GM23338 (cell line): ENCODE results near the gene VPS39. TPM values are rescaled to one million over a fixed set of nuclear protein-coding genes. Genes with fewer than 3 reads are reported as not detected.

Experiments used
- ATAC-seq: fragments of 200-7000 bp; cut with Tn5 transposase; 3 replicates; pipeline ENCODE4 v1.9.1; 2020
- DNase-seq: peaks from one replicate; pipeline ENCODE4 v3.0.0-alpha.2; 2015; ENCODE audit warnings: low spot score
- H2AFZ ChIP-seq: fragments of 200-600 bp; sonication (generic); 2 replicates; pipeline ENCODE4 v1.8.0; 2016; ENCODE audit warnings: antibody characterized with exemption, mild to moderate bottlenecking, moderate library complexity
- H3F3A ChIP-seq: fragments of 200-600 bp; sonication (generic); replicated peaks from 2 replicates; pipeline ENCODE4 v1.8.0; 2017; ENCODE audit warnings: antibody characterized with exemption, mixed run types, low read depth
- H3K27ac ChIP-seq: fragments of 200-600 bp; sonication (generic); 2 replicates; pipeline ENCODE4 v1.6.1; 2016; ENCODE audit warnings: low read depth
- H3K27me3 ChIP-seq: fragments of 200-600 bp; sonication (generic); 2 replicates; pipeline ENCODE4 v1.8.0; 2016; ENCODE audit warnings: mild to moderate bottlenecking, mixed run types, moderate library complexity; ENCODE audit not compliant: insufficient read depth
- H3K36me3 ChIP-seq: fragments of 200-600 bp; sonication (generic); 2 replicates; pipeline ENCODE4 v1.8.0; 2016; ENCODE audit warnings: mild to moderate bottlenecking; ENCODE audit not compliant: insufficient read depth
- H3K4me1 ChIP-seq: fragments of 200-600 bp; sonication (generic); 2 replicates; pipeline ENCODE4 v1.8.0; 2016; ENCODE audit warnings: mild to moderate bottlenecking, moderate library complexity; ENCODE audit not compliant: insufficient read depth
- H3K4me2 ChIP-seq: fragments of 200-600 bp; sonication (generic); 2 replicates; pipeline ENCODE4 v1.7.1; 2017; ENCODE audit warnings: mixed run types
- H3K4me3 ChIP-seq: fragments of 200-600 bp; sonication (generic); 2 replicates; pipeline ENCODE4 v1.6.1; 2016; ENCODE audit warnings: mixed run types
- H3K79me2 ChIP-seq: fragments of 200-600 bp; sonication (generic); replicated peaks from 2 replicates; pipeline ENCODE4 v1.8.0; 2017; ENCODE audit warnings: mild to moderate bottlenecking; ENCODE audit not compliant: insufficient read depth
- H3K9me2 ChIP-seq: fragments of 200-600 bp; sonication (generic); 2 replicates; pipeline ENCODE4 v1.8.0; 2017; ENCODE audit not compliant: insufficient read depth
- H4K20me1 ChIP-seq: fragments of 200-600 bp; sonication (generic); replicated peaks from 2 replicates; pipeline ENCODE4 v1.8.0; 2017; ENCODE audit warnings: mild to moderate bottlenecking; ENCODE audit not compliant: insufficient read depth
- H3K27ac Mint-ChIP-seq: 2 replicates; pipeline ENCODE4 v1.8.0; 2020; ENCODE audit warnings: inconsistent platforms, mild to moderate bottlenecking, moderate library complexity, mixed read lengths
- H3K27me3 Mint-ChIP-seq: 3 replicates; pipeline ENCODE4 v1.8.0; 2022; ENCODE audit warnings: low read depth, mild to moderate bottlenecking, moderate library complexity, mixed read lengths, inconsistent platforms; ENCODE audit not compliant: insufficient read depth, poor library complexity
- H3K36me3 Mint-ChIP-seq: 3 replicates; pipeline ENCODE4 v1.8.0; 2021; ENCODE audit warnings: low read depth, mild to moderate bottlenecking, inconsistent platforms, moderate library complexity, mixed read lengths
- H3K4me1 Mint-ChIP-seq: 3 replicates; pipeline ENCODE4 v1.8.0; 2020; ENCODE audit warnings: mild to moderate bottlenecking, inconsistent platforms, mixed read lengths
- H3K4me3 Mint-ChIP-seq: 3 replicates; pipeline ENCODE4 v1.8.0; 2021; ENCODE audit warnings: moderate library complexity, mild to moderate bottlenecking, inconsistent platforms, mixed read lengths
- H3K9me3 Mint-ChIP-seq: 3 replicates; pipeline ENCODE4 v1.8.0; 2020; ENCODE audit warnings: moderate library complexity, mild to moderate bottlenecking, inconsistent platforms, mixed read lengths
- CREB1 ChIP-seq: fragments of 250-450 bp; sonication (Bioruptor Pico); IDR thresholded peaks from 2 replicates; pipeline ENCODE4 v1.5.0; 2020; ENCODE audit warnings: low read depth, mild to moderate bottlenecking, moderate library complexity
- EZH2 ChIP-seq: fragments of 200-600 bp; sonication (generic); IDR thresholded peaks from one replicate; pipeline ENCODE4 v1.8.0; 2017; ENCODE audit warnings: antibody characterized with exemption, mild to moderate bottlenecking, low read depth; ENCODE audit not compliant: unreplicated experiment
- JUNB ChIP-seq: IDR thresholded peaks from one replicate; pipeline ENCODE4 v1.6.1; 2016; ENCODE audit warnings: antibody characterized with exemption; ENCODE audit not compliant: unreplicated experiment
- NANOG ChIP-seq: IDR thresholded peaks from 2 replicates; pipeline ENCODE4 v1.6.1; 2016; ENCODE audit warnings: antibody characterized with exemption, borderline replicate concordance
- POLR2AphosphoS5 ChIP-seq: IDR thresholded peaks from 2 replicates; pipeline ENCODE4 v1.6.1; 2016; ENCODE audit warnings: antibody characterized with exemption, low read depth
- STAT1 ChIP-seq: IDR thresholded peaks from one replicate; pipeline ENCODE4 v1.6.1; 2016; ENCODE audit warnings: antibody characterized with exemption; ENCODE audit not compliant: unreplicated experiment
- ZNF114 ChIP-seq: fragments of 250-450 bp; sonication (Bioruptor Pico); IDR thresholded peaks from 2 replicates; pipeline ENCODE4 v1.5.0; 2020; ENCODE audit warnings: mild to moderate bottlenecking, moderate library complexity
- polyA plus RNA-seq: library from polyadenylated mRNA; unstranded; fragments of >200 nt; fragmentation: Nextera tagmentation; extraction: Ambion mirVana; gene quantifications from 2 replicates; pipeline ENCODE4 v1.2.1, GENCODE V29; 2016
- total RNA-seq: library from RNA; depleted of rRNA; stranded (reverse); fragments of >200 nt; shearing (Covaris generic); gene quantifications from 2 replicates; pipeline ENCODE4 v1.2.3, GENCODE V29; 2014
- TF ChIP-seq, protein P1 (sequence below), 2 experiments: fragments of 200-600 bp in 1 of 2; sonication (generic) in 1 of 2; conservative IDR thresholded peaks; 2 replicates each; pipeline versions ENCODE4 v1.5.1 to v1.6.1; 2016 to 2017; ENCODE audit warnings: antibody characterized with exemption in 2 of 2, low read depth in 2 of 2, mild to moderate bottlenecking in 2 of 2, moderate library complexity in 1 of 2
- TF ChIP-seq, protein P2 (sequence below): fragments of 250-450 bp; sonication (Bioruptor Pico); IDR thresholded peaks from 2 replicates; pipeline ENCODE4 v1.5.0; 2020; ENCODE audit warnings: mild to moderate bottlenecking, moderate library complexity
- TF ChIP-seq, protein P3 (sequence below): IDR thresholded peaks from one replicate; pipeline ENCODE4 v1.6.1; 2018; ENCODE audit warnings: antibody characterized with exemption; ENCODE audit not compliant: unreplicated experiment

VPS39 gene
- total and polyA plus RNA-seq, 2 experiments from 2014 or later = 14.9 to 45.1 TPM

DNA sequence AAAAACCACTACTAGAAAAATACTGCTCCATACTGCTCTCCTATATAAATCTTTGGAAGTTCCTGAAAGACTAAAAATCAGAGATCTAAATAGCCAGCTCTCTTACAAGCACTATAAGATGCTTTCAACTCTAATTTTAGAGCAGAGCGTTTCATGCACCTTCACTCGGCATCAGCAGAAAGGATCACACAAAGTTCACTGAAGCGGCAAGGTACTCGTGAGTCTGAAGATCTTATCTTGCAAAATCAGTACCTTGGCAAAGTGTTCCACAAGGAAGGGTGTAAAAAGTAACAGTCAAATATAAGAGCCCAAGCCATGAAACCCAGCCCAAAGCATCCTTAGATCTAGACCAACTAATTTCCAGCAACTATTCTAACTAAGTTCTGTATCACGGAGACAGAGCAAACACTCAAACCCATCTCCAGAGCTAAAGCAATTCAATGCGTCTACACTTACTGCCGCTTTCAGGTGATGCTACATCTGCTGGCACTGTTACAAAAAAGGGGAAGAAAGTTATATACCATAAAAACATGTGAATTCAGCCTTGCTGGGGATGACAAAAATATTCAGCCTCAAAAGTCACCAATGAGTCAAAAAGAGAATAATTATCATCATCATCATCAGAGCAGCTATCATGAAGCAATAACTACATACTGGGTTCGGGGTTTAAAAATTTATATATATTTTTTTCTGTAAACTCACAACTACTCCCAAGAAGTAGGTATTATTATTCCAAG is 16.3 kb downstream of the VPS39 start (continued):
- no peak for TF ChIP-seq STAT1
- TF ChIP-seq NANOG = no peak
- TF ChIP-seq CREB1 (CRISPR knock-in tag) = no peak
- TF ChIP-seq, protein P1, sequence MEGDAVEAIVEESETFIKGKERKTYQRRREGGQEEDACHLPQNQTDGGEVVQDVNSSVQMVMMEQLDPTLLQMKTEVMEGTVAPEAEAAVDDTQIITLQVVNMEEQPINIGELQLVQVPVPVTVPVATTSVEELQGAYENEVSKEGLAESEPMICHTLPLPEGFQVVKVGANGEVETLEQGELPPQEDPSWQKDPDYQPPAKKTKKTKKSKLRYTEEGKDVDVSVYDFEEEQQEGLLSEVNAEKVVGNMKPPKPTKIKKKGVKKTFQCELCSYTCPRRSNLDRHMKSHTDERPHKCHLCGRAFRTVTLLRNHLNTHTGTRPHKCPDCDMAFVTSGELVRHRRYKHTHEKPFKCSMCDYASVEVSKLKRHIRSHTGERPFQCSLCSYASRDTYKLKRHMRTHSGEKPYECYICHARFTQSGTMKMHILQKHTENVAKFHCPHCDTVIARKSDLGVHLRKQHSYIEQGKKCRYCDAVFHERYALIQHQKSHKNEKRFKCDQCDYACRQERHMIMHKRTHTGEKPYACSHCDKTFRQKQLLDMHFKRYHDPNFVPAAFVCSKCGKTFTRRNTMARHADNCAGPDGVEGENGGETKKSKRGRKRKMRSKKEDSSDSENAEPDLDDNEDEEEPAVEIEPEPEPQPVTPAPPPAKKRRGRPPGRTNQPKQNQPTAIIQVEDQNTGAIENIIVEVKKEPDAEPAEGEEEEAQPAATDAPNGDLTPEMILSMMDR (conservative IDR thresholded peaks at IDR 0.05; ENCODE audit: low read depth in 2 of 2) = no peak

DNA sequence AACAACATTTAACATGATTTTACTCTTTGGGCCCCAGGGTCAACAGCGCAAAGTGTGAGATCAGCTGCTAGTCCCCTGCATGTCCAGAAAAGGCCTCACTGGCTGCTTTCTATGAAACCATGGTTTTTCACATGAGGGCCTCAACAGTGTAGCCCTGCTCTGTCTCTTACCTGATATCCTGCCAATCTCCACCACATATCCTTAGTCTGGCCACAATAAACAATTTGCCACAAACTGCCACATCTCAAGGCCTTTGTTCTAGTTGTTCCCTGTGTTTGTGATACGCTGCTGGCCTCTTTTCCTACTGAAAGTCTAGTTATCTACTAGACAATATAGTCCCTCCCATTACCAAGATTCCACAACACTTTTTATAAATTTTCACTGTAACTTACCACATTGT is 17.7 kb downstream of the VPS39 start:
- H3K4me3 ChIP-seq = no peak overlapping the region
- Mint-ChIP-seq H3K27ac (no peak overlapping the region), H3K9me3 (no peaks in the 10 kb centered on the region), H3K4me1 (no peaks in the 10 kb centered on the region), H3K4me3 (no peak overlapping the region), H3K36me3 (peaks cover 31% of the 10 kb centered on the region), H3K27me3 (no peaks in the 10 kb centered on the region)
- ATAC-seq = no peak
- H3K4me1 ChIP-seq = no peaks in the 10 kb centered on the region
- H4K20me1 ChIP-seq = no peaks in the 10 kb centered on the region
- no peak for DNase-seq
- H3K79me2 ChIP-seq = no peaks in the 10 kb centered on the region; the same call in 1 of the 2 replicates
- no peak overlapping the region for H2AFZ ChIP-seq
- H3K36me3 ChIP-seq = peaks cover 4% of the 10 kb centered on the region; the same call in 1 of the 2 replicates
- no peak overlapping the region for H3K27ac ChIP-seq
- H3K27me3 ChIP-seq = no peaks in the 10 kb centered on the region
- no peak overlapping the region for H3K4me2 ChIP-seq
- H3K9me2 ChIP-seq = no peaks in the 10 kb centered on the region
- no peaks in the 10 kb centered on the region for H3F3A ChIP-seq
- TF ChIP-seq POLR2AphosphoS5 = no peak
- TF ChIP-seq, protein P1 (conservative IDR thresholded peaks at IDR 0.05; ENCODE audit: low read depth in 2 of 2) = no peak
- no peak for TF ChIP-seq ZNF114 (CRISPR knock-in tag)
- TF ChIP-seq, protein P2, sequence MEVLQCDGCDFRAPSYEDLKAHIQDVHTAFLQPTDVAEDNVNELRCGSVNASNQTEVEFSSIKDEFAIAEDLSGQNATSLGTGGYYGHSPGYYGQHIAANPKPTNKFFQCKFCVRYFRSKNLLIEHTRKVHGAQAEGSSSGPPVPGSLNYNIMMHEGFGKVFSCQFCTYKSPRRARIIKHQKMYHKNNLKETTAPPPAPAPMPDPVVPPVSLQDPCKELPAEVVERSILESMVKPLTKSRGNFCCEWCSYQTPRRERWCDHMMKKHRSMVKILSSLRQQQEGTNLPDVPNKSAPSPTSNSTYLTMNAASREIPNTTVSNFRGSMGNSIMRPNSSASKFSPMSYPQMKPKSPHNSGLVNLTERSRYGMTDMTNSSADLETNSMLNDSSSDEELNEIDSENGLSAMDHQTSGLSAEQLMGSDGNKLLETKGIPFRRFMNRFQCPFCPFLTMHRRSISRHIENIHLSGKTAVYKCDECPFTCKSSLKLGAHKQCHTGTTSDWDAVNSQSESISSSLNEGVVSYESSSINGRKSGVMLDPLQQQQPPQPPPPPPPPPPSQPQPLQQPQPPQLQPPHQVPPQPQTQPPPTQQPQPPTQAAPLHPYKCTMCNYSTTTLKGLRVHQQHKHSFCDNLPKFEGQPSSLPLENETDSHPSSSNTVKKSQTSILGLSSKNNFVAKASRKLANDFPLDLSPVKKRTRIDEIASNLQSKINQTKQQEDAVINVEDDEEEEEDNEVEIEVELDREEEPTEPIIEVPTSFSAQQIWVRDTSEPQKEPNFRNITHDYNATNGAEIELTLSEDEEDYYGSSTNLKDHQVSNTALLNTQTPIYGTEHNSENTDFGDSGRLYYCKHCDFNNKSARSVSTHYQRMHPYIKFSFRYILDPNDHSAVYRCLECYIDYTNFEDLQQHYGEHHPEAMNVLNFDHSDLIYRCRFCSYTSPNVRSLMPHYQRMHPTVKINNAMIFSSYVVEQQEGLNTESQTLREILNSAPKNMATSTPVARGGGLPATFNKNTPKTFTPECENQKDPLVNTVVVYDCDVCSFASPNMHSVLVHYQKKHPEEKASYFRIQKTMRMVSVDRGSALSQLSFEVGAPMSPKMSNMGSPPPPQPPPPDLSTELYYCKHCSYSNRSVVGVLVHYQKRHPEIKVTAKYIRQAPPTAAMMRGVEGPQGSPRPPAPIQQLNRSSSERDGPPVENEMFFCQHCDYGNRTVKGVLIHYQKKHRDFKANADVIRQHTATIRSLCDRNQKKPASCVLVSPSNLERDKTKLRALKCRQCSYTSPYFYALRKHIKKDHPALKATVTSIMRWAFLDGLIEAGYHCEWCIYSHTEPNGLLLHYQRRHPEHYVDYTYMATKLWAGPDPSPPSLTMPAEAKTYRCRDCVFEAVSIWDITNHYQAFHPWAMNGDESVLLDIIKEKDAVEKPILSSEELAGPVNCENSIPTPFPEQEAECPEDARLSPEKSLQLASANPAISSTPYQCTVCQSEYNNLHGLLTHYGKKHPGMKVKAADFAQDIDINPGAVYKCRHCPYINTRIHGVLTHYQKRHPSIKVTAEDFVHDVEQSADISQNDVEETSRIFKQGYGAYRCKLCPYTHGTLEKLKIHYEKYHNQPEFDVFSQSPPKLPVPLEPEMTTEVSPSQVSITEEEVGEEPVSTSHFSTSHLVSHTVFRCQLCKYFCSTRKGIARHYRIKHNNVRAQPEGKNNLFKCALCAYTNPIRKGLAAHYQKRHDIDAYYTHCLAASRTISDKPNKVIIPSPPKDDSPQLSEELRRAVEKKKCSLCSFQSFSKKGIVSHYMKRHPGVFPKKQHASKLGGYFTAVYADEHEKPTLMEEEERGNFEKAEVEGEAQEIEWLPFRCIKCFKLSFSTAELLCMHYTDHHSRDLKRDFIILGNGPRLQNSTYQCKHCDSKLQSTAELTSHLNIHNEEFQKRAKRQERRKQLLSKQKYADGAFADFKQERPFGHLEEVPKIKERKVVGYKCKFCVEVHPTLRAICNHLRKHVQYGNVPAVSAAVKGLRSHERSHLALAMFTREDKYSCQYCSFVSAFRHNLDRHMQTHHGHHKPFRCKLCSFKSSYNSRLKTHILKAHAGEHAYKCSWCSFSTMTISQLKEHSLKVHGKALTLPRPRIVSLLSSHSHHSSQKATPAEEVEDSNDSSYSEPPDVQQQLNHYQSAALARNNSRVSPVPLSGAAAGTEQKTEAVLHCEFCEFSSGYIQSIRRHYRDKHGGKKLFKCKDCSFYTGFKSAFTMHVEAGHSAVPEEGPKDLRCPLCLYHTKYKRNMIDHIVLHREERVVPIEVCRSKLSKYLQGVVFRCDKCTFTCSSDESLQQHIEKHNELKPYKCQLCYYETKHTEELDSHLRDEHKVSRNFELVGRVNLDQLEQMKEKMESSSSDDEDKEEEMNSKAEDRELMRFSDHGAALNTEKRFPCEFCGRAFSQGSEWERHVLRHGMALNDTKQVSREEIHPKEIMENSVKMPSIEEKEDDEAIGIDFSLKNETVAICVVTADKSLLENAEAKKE = no peak
- TF ChIP-seq EZH2 = no peak
- no peak for TF ChIP-seq JUNB
- TF ChIP-seq, protein P3, sequence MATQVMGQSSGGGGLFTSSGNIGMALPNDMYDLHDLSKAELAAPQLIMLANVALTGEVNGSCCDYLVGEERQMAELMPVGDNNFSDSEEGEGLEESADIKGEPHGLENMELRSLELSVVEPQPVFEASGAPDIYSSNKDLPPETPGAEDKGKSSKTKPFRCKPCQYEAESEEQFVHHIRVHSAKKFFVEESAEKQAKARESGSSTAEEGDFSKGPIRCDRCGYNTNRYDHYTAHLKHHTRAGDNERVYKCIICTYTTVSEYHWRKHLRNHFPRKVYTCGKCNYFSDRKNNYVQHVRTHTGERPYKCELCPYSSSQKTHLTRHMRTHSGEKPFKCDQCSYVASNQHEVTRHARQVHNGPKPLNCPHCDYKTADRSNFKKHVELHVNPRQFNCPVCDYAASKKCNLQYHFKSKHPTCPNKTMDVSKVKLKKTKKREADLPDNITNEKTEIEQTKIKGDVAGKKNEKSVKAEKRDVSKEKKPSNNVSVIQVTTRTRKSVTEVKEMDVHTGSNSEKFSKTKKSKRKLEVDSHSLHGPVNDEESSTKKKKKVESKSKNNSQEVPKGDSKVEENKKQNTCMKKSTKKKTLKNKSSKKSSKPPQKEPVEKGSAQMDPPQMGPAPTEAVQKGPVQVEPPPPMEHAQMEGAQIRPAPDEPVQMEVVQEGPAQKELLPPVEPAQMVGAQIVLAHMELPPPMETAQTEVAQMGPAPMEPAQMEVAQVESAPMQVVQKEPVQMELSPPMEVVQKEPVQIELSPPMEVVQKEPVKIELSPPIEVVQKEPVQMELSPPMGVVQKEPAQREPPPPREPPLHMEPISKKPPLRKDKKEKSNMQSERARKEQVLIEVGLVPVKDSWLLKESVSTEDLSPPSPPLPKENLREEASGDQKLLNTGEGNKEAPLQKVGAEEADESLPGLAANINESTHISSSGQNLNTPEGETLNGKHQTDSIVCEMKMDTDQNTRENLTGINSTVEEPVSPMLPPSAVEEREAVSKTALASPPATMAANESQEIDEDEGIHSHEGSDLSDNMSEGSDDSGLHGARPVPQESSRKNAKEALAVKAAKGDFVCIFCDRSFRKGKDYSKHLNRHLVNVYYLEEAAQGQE = no peak
- no peak for TF ChIP-seq STAT1
